ENCODE data around the gene ARHGAP25. TPM values are rescaled to one million over a fixed set of nuclear protein-coding genes. Genes with fewer than 3 reads are reported as not detected.

Gene ARHGAP25
- total and polyA plus RNA-seq, 10 of the 15 experiments (the other 5 are each of a cell fraction or from before 2014, with no cell fraction given), result 0.15 to 1.0 (median 0.46) TPM

DNA sequence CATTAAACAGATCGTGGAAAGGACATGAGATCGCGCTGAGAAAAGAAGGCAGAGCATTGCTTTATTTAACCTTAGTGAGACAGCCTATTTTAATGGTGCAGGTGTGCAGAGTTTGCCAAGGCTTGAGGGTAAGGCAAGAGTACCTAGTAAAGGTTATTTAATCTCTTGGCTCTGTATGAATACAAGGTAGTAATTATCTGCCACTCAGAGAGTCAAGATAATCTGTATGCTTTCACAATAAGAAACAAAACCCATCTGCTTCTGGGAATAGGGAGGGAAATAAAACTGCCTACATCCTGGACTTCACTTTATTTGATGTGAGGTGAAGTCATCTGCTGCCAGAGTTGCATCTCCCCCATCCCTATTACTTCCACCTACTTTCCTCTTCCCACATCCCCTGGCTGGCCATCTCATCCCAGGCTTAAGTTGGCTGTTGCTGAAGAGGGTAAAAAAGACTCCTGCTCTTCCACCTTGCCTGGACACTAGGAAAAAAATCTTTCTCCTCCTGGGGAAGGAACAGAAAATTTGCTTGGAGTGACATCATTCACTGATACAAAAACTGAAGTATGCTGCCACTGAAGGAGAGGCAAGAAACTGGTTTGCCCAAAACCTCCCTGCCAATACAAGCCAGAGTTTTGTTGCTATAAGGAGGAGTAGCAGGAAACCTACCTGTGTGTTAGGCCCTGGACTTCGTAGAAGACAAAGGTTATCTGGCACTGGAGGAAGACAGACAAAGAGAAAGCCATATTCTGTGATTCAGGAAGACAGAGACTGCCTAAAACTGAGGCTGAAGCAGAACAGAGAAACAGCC lies 35.8 kb upstream of the ARHGAP25 start:
- no peak overlapping the region for H2AFZ ChIP-seq (ENCODE audit: control insufficient read depth, low read depth, low read length)
- intact Hi-C loops (cut with micrococcal nuclease; ENCODE audit: unreplicated experiment) (no loop called here), in situ Hi-C loops (cut with MboI) (no loop called here)
- no peak for ATAC-seq
- BruUV-seq (replicated peaks), result no TSS peak
- peaks cover 8% of the 10 kb centered on the region; the same call in 2 of the 3 replicates for H3K9me3 ChIP-seq (replicated peaks; ENCODE audit: control insufficient read depth, insufficient read depth, low read length)
- H3K27me3 ChIP-seq (replicated peaks in 1 of 2; ENCODE audit: control insufficient read depth in 2 of 2, insufficient read depth in 2 of 2, low read length in 1 of 2), result no peaks in the 10 kb centered on the region
- no peak for FAIRE-seq
- DNase-seq (ENCODE audit: low read depth, low spot score), result no peak
- no peak overlapping the region for H3K9ac ChIP-seq (ENCODE audit: control insufficient read depth, insufficient read depth, low read length)
- H3K36me3 ChIP-seq (ENCODE audit: control insufficient read depth in 2 of 2, insufficient read depth in 2 of 2, low read length in 1 of 2), result no peaks in the 10 kb centered on the region
- ChIA-PET SMC1A (ENCODE audit: uncharacterized antibody, unreplicated experiment) (interaction anchor here (1.3 kb wide), 1 partner anchor 11 kb away, joined by 3 read pairs; no protein-coding TSS in a partner anchor), RAD21 (ENCODE audit: unreplicated experiment) (no interaction called here), POLR2A (no interaction called here), CTCF (interaction anchor here (3.0 kb wide), 1 partner anchor 10 kb away, joined by 24 read pairs; no protein-coding TSS in a partner anchor)
- H3K4me2 ChIP-seq (ENCODE audit: control insufficient read depth, insufficient read depth), result no peak overlapping the region
- H3K4me3 ChIP-seq, result no peak overlapping the region
- no peaks in the 10 kb centered on the region for H3K79me2 ChIP-seq (ENCODE audit: control insufficient read depth, insufficient read depth, low read length)
- no peak overlapping the region for H3K27ac ChIP-seq (ENCODE audit: control insufficient read depth, insufficient read depth)
- no peaks in the 10 kb centered on the region for H4K20me1 ChIP-seq (ENCODE audit: control insufficient read depth, insufficient read depth)
- 49% methylated on average over 4 of the region's 4 CpGs for WGBS (ENCODE audit: insufficient coverage, insufficient replicate concordance, low lambda C conversion rate, missing lambda C conversion rate)
- TF ChIP-seq, protein P1, sequence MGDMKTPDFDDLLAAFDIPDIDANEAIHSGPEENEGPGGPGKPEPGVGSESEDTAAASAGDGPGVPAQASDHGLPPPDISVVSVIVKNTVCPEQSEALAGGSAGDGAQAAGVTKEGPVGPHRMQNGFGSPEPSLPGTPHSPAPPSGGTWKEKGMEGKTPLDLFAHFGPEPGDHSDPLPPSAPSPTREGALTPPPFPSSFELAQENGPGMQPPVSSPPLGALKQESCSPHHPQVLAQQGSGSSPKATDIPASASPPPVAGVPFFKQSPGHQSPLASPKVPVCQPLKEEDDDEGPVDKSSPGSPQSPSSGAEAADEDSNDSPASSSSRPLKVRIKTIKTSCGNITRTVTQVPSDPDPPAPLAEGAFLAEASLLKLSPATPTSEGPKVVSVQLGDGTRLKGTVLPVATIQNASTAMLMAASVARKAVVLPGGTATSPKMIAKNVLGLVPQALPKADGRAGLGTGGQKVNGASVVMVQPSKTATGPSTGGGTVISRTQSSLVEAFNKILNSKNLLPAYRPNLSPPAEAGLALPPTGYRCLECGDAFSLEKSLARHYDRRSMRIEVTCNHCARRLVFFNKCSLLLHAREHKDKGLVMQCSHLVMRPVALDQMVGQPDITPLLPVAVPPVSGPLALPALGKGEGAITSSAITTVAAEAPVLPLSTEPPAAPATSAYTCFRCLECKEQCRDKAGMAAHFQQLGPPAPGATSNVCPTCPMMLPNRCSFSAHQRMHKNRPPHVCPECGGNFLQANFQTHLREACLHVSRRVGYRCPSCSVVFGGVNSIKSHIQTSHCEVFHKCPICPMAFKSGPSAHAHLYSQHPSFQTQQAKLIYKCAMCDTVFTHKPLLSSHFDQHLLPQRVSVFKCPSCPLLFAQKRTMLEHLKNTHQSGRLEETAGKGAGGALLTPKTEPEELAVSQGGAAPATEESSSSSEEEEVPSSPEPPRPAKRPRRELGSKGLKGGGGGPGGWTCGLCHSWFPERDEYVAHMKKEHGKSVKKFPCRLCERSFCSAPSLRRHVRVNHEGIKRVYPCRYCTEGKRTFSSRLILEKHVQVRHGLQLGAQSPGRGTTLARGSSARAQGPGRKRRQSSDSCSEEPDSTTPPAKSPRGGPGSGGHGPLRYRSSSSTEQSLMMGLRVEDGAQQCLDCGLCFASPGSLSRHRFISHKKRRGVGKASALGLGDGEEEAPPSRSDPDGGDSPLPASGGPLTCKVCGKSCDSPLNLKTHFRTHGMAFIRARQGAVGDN (IDR thresholded peaks at IDR 0.05), result no peak
- TF ChIP-seq, protein P2, sequence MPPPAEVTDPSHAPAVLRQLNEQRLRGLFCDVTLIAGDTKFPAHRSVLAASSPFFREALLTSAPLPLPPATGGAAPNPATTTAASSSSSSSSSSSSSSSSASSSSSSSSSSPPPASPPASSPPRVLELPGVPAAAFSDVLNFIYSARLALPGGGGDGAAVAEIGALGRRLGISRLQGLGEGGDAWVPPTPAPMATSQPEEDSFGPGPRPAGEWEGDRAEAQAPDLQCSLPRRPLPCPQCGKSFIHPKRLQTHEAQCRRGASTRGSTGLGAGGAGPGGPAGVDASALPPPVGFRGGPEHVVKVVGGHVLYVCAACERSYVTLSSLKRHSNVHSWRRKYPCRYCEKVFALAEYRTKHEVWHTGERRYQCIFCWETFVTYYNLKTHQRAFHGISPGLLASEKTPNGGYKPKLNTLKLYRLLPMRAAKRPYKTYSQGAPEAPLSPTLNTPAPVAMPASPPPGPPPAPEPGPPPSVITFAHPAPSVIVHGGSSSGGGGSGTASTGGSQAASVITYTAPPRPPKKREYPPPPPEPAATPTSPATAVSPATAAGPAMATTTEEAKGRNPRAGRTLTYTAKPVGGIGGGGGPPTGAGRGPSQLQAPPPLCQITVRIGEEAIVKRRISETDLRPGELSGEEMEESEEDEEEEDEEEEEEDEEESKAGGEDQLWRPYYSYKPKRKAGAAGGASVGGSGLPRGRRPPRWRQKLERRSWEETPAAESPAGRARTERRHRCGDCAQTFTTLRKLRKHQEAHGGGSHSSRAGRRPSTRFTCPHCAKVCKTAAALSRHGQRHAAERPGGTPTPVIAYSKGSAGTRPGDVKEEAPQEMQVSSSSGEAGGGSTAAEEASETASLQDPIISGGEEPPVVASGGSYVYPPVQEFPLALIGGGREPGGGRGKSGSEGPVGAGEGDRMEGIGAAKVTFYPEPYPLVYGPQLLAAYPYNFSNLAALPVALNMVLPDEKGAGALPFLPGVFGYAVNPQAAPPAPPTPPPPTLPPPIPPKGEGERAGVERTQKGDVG (CRISPR knock-in tag; IDR thresholded peaks at IDR 0.05), result no peak
- no peak for TF ChIP-seq MYC (IDR thresholded peaks at IDR 0.05; ENCODE audit: insufficient read depth, insufficient read length, insufficient replicate concordance, low read length, severe bottlenecking)
- TF ChIP-seq BACH1 (IDR thresholded peaks at IDR 0.05; ENCODE audit: borderline replicate concordance), result no peak
- TF ChIP-seq ZNF217 (IDR thresholded peaks at IDR 0.05), result no peak
- no peak for TF ChIP-seq MXI1 (IDR thresholded peaks at IDR 0.05; ENCODE audit: low read depth, low read length)
- no peak for TF ChIP-seq SRF (IDR thresholded peaks at IDR 0.05; ENCODE audit: low read depth in 2 of 2, low read length in 2 of 2)
- TF ChIP-seq, protein P3, sequence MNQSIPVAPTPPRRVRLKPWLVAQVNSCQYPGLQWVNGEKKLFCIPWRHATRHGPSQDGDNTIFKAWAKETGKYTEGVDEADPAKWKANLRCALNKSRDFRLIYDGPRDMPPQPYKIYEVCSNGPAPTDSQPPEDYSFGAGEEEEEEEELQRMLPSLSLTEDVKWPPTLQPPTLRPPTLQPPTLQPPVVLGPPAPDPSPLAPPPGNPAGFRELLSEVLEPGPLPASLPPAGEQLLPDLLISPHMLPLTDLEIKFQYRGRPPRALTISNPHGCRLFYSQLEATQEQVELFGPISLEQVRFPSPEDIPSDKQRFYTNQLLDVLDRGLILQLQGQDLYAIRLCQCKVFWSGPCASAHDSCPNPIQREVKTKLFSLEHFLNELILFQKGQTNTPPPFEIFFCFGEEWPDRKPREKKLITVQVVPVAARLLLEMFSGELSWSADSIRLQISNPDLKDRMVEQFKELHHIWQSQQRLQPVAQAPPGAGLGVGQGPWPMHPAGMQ (IDR thresholded peaks at IDR 0.05; ENCODE audit: borderline replicate concordance), result no peak
- TF ChIP-seq NFYB (IDR thresholded peaks at IDR 0.05; ENCODE audit: insufficient read depth, low read depth, low read length), result no peak
- TF ChIP-seq, protein P4, sequence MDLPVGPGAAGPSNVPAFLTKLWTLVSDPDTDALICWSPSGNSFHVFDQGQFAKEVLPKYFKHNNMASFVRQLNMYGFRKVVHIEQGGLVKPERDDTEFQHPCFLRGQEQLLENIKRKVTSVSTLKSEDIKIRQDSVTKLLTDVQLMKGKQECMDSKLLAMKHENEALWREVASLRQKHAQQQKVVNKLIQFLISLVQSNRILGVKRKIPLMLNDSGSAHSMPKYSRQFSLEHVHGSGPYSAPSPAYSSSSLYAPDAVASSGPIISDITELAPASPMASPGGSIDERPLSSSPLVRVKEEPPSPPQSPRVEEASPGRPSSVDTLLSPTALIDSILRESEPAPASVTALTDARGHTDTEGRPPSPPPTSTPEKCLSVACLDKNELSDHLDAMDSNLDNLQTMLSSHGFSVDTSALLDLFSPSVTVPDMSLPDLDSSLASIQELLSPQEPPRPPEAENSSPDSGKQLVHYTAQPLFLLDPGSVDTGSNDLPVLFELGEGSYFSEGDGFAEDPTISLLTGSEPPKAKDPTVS (IDR thresholded peaks at IDR 0.05; ENCODE audit: low read depth, low read length), result no peak
- H3K4me1 ChIP-seq (ENCODE audit: control insufficient read depth, insufficient read depth, low read length), result no peaks in the 10 kb centered on the region

All from GM12878 (cell line).